GM10248 (cell line): ENCODE measurements around the gene FUT8.

ENCODE experiments used
- CTCF ChIA-PET: fragments of 300-600 bp; sonication (Branson Sonifier 250); formaldehyde crosslinking; extraction: SDS; loops from one replicate; lab custom pipeline; 2021; ENCODE audit warnings: antibody characterized with exemption; lab: Yijun Ruan, JAX
- POLR2A ChIA-PET: fragments of 350-650 bp; sonication (Branson Sonifier 250); formaldehyde crosslinking; extraction: SDS; loops from one replicate; lab custom pipeline; 2020; ENCODE audit warnings: antibody characterized with exemption; lab: Yijun Ruan, JAX
- DNase-seq: peaks from one replicate; pipeline ENCODE4 v3.0.0; 2012; ENCODE audit errors: extremely low spot score
- CTCF ChIP-seq: IDR thresholded peaks from 2 replicates; pipeline ENCODE4 v1.5.1; 2012; ENCODE audit warnings: mild to moderate bottlenecking, low read depth; ENCODE audit errors: extremely low read depth, missing control alignments, control extremely low read depth

Gene FUT8

GRCh38 chr14:65606460-65606859, 193.9 kb downstream of the FUT8 start:
- no peak for DNase-seq
- TF ChIP-seq CTCF = no peak
- CTCF ChIA-PET = no interaction called here

GRCh38 chr14:65613131-65613650, 200.7 kb downstream of the FUT8 start:
- ChIA-PET CTCF (interaction anchor here (2.5 kb wide), 1 partner anchor 13 kb away, joined by 8 read pairs; no protein-coding TSS in a partner anchor), POLR2A (no interaction called here)
- no peak for TF ChIP-seq CTCF
- DNase-seq = no peak

More at GRCh38 chr14:65606460-65606859, 193.9 kb downstream of the FUT8 start:
- POLR2A ChIA-PET = no interaction called here

- ChIA-PET CTCF (interaction anchor here (1.0 to 1.1 kb wide), 2 partner anchors 9 to 85 kb away, joined by 3 to 4 read pairs; no protein-coding TSS in a partner anchor), POLR2A (no interaction called here)
- TF ChIP-seq CTCF = no peak
- no peak for DNase-seq
Observed at GRCh38 chr14:65618996-65619395, 206.5 kb downstream of the FUT8 start.

- ChIA-PET CTCF (interaction anchor here (1.1 to 2.2 kb wide), 2 partner anchors 83 to 204 kb away, joined by 3 to 5 read pairs; no protein-coding TSS in a partner anchor), POLR2A (no interaction called here)
- DNase-seq = no peak
- TF ChIP-seq CTCF = no peak
Observed at GRCh38 chr14:65620195-65620594, 207.7 kb downstream of the FUT8 start.

- POLR2A ChIA-PET = interaction anchor here (0.6 kb wide), 1 partner anchor 169 kb away, joined by 4 read pairs; no protein-coding TSS in a partner anchor
- DNase-seq = no peak
- CTCF ChIA-PET = interaction anchor here (1.3 to 2.2 kb wide), 4 partner anchors 9 to 25 kb away, joined by 3 to 6 read pairs (median 4); no protein-coding TSS in a partner anchor
- TF ChIP-seq CTCF = no peak
Observed at GRCh38 chr14:65622703-65623102, 210.2 kb downstream of the FUT8 start.

GRCh38 chr14:65623759-65624158, 211.2 kb downstream of the FUT8 start:
- TF ChIP-seq CTCF = no peak
- CTCF ChIA-PET = interaction anchor here (1.5 to 2.2 kb wide), 4 partner anchors 14 to 201 kb away, joined by 3 to 6 read pairs (median 4); no protein-coding TSS in a partner anchor
- DNase-seq = no peak
- POLR2A ChIA-PET = no interaction called here
